GM10266 (cell line): ENCODE results near the gene MTERF1.

Experiments used
- DNase-seq: peaks from one replicate; pipeline ENCODE4 v3.0.0; 2012; ENCODE audit errors: extremely low spot score
- TF ChIP-seq, protein P1 (sequence below): IDR thresholded peaks from 2 replicates; pipeline ENCODE4 v1.5.1; 2012; ENCODE audit warnings: mild to moderate bottlenecking, low read depth; ENCODE audit not compliant: control insufficient read depth, insufficient read depth; ENCODE audit errors: missing control alignments

The MTERF1 gene

DNA sequence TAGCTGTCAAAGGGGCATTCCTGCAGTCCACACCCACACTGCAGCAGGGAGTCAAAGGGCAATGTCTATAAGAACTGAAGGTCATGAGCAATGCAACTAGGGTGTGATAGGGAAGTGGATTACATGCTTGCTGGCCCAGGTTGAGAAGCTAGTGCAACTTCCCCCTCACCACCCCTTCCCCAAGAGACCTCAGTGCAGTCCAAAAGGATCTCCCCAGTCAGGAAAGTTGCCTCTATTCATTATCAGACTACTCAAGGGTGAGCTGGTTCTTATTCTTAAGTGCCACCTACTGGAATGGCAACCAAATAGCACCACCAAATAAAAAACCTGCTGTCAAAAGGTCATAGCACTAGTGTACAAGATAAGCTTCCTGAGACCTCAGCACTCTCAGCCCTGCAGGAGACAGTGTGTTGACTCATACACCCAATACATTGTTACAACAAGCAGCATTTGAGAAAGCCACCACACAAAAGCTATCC is 28.2 kb downstream of the MTERF1 start:
- TF ChIP-seq, protein P1, sequence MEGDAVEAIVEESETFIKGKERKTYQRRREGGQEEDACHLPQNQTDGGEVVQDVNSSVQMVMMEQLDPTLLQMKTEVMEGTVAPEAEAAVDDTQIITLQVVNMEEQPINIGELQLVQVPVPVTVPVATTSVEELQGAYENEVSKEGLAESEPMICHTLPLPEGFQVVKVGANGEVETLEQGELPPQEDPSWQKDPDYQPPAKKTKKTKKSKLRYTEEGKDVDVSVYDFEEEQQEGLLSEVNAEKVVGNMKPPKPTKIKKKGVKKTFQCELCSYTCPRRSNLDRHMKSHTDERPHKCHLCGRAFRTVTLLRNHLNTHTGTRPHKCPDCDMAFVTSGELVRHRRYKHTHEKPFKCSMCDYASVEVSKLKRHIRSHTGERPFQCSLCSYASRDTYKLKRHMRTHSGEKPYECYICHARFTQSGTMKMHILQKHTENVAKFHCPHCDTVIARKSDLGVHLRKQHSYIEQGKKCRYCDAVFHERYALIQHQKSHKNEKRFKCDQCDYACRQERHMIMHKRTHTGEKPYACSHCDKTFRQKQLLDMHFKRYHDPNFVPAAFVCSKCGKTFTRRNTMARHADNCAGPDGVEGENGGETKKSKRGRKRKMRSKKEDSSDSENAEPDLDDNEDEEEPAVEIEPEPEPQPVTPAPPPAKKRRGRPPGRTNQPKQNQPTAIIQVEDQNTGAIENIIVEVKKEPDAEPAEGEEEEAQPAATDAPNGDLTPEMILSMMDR, result peak; percentile 27
- no peak for DNase-seq

DNA sequence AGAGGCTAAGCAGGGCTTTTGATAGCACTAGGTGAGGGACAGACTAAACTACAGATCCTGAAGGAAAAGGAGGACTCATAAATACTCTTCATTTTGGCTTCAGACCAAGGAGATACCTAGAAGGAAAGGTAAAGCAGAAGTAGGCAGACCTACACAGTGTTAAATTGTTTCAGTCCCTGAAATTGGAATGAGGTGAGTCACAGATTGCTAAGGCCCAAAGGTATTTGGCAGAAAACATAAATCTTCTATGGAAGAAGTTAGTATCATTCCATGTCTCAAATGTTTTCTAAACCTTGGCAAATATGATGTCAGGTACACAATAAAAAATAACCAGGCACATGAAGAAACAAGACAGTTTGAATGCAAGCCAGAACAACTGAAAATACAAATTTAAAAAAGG is 30.0 kb downstream of the MTERF1 start:
- TF ChIP-seq, protein P1, result no peak
- no peak for DNase-seq

DNA sequence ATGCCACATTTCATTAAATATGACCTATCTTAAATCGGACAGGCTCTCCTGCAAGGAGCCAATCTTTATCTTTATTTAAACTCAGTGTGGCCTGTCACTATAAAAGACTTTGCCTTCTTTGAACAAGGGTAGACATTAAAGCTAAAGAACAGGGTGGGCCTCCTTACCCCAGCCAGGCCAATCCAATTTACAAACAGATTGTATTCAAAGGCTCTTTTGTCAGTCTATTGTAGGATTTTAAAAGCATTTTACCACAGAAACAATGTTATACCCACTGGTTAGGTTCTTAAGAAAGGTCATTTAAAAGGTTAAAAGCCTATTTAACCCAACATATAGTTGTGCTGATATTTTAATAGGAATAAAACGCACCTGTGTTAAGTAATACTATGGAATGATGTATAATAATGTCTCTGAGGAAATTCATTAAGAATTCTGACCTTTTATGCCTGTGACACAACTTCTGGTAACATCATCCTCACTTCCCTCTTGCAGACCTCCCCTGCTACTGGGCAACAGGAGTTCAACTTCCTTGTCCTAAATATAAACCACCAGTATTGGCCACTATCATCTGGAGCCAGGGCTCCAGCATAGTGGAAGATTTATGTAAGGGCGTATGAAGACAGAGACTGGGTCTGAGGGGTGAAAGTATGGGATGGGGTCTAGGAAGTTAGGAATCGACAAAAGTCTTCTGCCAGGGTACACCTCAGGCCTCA is 32.5 kb downstream of the MTERF1 start:
- TF ChIP-seq, protein P1, result no peak

DNA sequence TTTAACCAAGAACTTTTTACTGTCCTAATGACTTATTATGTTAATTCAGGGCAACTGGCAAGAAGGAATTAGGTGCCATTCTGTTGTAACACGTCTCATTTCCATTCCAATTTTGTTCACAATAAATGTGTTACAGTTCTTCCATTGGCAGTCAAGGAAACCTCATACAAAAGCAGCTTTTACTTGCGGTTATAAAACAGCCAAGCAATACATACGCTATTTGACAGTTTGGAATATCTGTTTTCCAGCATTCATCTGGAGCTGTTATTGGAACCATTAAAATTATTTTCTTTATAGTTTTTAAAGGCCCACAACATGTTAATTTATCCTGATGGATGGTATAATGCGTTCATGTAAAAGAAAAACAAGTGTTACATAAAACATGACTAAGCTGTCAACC is 33.3 kb downstream of the MTERF1 start:
- no peak for DNase-seq
- TF ChIP-seq, protein P1, result no peak

More for the DNA sequence above, 32.5 kb downstream of the MTERF1 start:
- DNase-seq, result no peak

DNA sequence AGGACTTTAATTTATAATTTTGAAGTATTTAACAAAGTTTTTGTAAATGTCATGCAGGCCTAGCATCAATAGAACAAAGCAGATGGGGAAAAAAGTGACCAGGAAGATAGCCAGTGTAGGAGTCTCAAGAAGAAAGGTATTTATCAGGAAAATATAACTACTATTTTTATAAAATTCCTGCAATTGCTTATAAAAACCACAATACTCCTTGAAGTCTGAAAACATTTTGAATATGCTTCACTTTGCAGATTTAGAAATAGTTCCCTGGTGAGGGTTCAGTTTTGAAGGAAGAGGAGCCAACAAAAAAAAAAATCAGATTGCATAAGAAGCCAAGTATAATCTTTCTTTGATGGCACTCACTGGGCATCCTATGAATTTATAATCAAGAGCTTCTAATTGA is 34.1 kb downstream of the MTERF1 start:
- TF ChIP-seq, protein P1, result no peak
- DNase-seq, result no peak

DNA sequence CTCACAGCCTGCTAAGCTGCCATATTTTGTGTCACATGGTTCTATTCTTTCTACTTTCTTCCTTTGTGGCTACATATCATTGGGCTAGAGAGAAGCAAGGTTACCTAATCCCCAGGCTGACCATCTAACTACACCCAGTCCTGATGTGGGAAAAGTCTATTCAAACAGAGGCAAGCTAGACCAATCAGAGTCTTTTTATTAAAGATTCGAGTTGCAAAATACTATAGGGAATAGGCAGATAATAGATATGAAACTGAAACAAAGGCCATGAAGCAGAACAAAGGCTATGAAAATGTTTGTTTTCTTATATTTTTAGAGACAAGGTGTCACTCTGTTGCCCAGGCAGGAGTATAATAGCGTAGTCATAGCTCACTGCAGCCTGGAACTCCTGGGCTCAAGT is 36.7 kb downstream of the MTERF1 start:
- DNase-seq, result no peak
- TF ChIP-seq, protein P1, result no peak

DNA sequence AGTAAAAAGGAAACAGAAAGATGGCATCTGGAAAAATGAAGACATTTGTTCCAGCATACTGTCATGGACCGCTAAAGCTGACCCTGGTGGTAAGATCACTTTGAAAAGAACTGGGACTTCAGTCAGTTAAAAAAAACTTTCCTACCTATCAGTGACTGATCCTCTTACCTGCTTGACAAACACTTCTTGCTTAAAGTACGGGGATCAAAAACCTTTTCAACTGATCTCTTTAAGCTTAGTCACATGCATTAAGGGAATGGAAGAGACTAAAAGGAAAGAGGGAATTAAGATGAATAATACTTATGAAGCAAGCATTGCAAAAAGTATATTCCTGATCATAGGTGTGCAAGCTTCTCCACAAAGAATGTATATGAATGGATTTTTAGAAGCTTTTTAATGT is 42.1 kb downstream of the MTERF1 start:
- DNase-seq, result no peak
- TF ChIP-seq, protein P1, result no peak
